ENCODE results near the gene CCDC63.

Gene CCDC63

GRCh38 chr12:110846615-110847566, at the start of gene CCDC63:
TSS of gene CCDC63 (plus strand) at chr12:110846987. CDS start at chr12:110852955, 5,968 bp downstream.
- peak in 1 of 2 experiments; percentile 66 for DNase-seq

- DNase-seq, result no peak
These were observed 48.3 kb upstream of the CCDC63 start for GRCh38 chr12:110798461-110798860.

- DNase-seq, result no peak
These were observed 44.3 kb upstream of the CCDC63 start for GRCh38 chr12:110802489-110802888.

- no peak for DNase-seq
These were observed 42.4 kb upstream of the CCDC63 start for GRCh38 chr12:110804406-110804805.

GRCh38 chr12:110807640-110808039, 39.1 kb upstream of the CCDC63 start:
- no peak for DNase-seq

- DNase-seq, result no peak
These were observed 37.6 kb upstream of the CCDC63 start for GRCh38 chr12:110809149-110809548.

GRCh38 chr12:110811972-110812371, 34.8 kb upstream of the CCDC63 start:
- no peak for DNase-seq

GRCh38 chr12:110813285-110813684, 33.5 kb upstream of the CCDC63 start:
- no peak for DNase-seq

- DNase-seq, result no peak
These were observed 33.0 kb upstream of the CCDC63 start for GRCh38 chr12:110813756-110814155.

- no peak for DNase-seq
These were observed 30.5 kb upstream of the CCDC63 start for GRCh38 chr12:110816248-110816647.

- no peak for DNase-seq
These were observed 30.0 kb upstream of the CCDC63 start for GRCh38 chr12:110816779-110817178.

GRCh38 chr12:110818511-110818910, 28.3 kb upstream of the CCDC63 start:
- no peak for DNase-seq

- no peak for DNase-seq
These were observed 27.6 kb upstream of the CCDC63 start for GRCh38 chr12:110819150-110819549.

GRCh38 chr12:110819646-110820045, 27.1 kb upstream of the CCDC63 start:
- DNase-seq, result no peak

GRCh38 chr12:110821917-110822316, 24.9 kb upstream of the CCDC63 start:
- no peak for DNase-seq

GRCh38 chr12:110822821-110823415, 23.9 kb upstream of the CCDC63 start:
- DNase-seq, result no peak

- DNase-seq, result no peak
These were observed 22.4 kb upstream of the CCDC63 start for GRCh38 chr12:110824342-110824741.

GRCh38 chr12:110825530-110825929, 21.3 kb upstream of the CCDC63 start:
- DNase-seq, result no peak

- peak; percentile 73 to 93 for DNase-seq
These were observed 20.1 kb upstream of the CCDC63 start for GRCh38 chr12:110826592-110827200.

- DNase-seq, result no peak
These were observed 17.5 kb upstream of the CCDC63 start for GRCh38 chr12:110829308-110829707.

- no peak for DNase-seq
These were observed 10.5 kb upstream of the CCDC63 start for GRCh38 chr12:110836291-110836690.

GRCh38 chr12:110841007-110841406, 5.8 kb upstream of the CCDC63 start:
- DNase-seq, result no peak

- DNase-seq, result no peak
These were observed 2.7 kb upstream of the CCDC63 start for GRCh38 chr12:110844131-110844530.

Data from NCI-H526 (cell line).